ENCODE results near the gene LMAN1L.

The LMAN1L gene

DNA sequence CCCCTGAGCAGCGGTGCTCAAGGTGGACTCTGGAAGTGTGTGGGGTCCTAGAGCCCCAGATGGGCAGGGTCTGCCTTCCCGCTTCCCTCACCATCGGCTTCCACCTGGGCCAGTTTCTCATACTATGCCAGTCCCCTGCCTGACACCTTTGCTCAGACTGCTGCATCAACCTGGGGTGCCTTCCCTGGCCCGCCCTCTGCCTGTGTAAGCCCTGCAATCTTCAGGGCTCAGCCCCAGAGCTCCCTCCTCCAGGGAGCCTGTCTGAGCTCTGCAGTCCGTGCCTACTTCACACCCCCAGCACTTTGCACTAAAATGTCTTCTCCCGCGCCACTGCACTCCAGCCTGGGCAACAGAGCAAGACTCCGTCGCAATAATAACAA lies 17.7 kb upstream of the LMAN1L start:
- H3K9ac ChIP-seq (ENCODE audit: low read length): peak overlapping the region; percentile 7; the same call in 1 of the 2 replicates
- H3K4me2 ChIP-seq (ENCODE audit: low read length): peak overlapping the region; percentile 30
- H3K4me1 ChIP-seq (ENCODE audit: low read length): peaks cover 98% of the 10 kb centered on the region
- H3K9me3 ChIP-seq (ENCODE audit: insufficient read depth, low read length): no peaks in the 10 kb centered on the region
- peak overlapping the region; percentile 97 for H3K27ac ChIP-seq (ENCODE audit: low read length)
- peaks cover 88% of the 10 kb centered on the region for H4K20me1 ChIP-seq (ENCODE audit: insufficient read depth, low read length)
- H3K36me3 ChIP-seq (replicated peaks; ENCODE audit: low read depth, low read length): peaks cover 78% of the 10 kb centered on the region
- TF ChIP-seq, protein P1, sequence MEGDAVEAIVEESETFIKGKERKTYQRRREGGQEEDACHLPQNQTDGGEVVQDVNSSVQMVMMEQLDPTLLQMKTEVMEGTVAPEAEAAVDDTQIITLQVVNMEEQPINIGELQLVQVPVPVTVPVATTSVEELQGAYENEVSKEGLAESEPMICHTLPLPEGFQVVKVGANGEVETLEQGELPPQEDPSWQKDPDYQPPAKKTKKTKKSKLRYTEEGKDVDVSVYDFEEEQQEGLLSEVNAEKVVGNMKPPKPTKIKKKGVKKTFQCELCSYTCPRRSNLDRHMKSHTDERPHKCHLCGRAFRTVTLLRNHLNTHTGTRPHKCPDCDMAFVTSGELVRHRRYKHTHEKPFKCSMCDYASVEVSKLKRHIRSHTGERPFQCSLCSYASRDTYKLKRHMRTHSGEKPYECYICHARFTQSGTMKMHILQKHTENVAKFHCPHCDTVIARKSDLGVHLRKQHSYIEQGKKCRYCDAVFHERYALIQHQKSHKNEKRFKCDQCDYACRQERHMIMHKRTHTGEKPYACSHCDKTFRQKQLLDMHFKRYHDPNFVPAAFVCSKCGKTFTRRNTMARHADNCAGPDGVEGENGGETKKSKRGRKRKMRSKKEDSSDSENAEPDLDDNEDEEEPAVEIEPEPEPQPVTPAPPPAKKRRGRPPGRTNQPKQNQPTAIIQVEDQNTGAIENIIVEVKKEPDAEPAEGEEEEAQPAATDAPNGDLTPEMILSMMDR (IDR thresholded peaks at IDR 0.05; ENCODE audit: low read depth, low read length): no peak
- no peak for TF ChIP-seq EZH2phosphoT487 (IDR thresholded peaks at IDR 0.05; ENCODE audit: low read depth)
- no peak overlapping the region for H3K4me3 ChIP-seq (ENCODE audit: low read length)
- peaks cover 100% of the 10 kb centered on the region for H3K79me2 ChIP-seq (ENCODE audit: low read length)
- H3K27me3 ChIP-seq (ENCODE audit: low read depth, low read length): no peaks in the 10 kb centered on the region
- H2AFZ ChIP-seq (ENCODE audit: low read depth, low read length): no peak overlapping the region

DNA sequence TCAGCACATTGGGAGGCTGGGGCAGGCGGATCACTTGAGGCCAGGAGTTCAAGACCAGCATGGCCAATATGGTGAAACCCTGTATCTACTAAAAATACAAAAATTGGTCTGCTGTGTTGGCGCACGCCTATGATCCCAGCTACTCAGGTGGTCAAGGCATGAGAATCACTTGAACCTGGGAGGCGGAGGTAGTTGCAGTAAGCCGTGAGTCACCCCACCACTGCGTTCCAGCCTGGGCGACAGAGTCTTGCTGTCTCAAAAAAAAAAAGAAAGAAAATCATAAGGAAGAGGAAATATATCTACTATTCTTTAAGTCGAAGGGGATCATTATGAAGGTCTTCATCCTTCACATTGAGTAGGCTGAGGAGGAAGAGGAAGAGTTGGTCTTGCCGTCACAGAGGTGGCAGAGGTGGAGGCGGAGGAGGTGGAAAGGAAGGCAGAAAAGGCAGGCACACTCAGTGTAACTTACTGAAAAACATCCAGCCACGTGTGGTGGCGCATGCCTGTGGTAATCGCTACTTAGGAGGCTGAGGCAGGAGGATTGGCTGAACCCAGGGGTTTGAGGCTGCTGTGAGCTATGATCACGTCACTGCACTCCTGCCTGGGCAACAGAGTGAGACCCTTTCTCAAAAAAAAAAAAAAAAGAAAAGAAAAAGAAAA lies 16.5 kb upstream of the LMAN1L start:
- Histone ChIP-seq H3K79me2 (ENCODE audit: low read length) (peaks cover 100% of the 10 kb centered on the region), H3K9ac (ENCODE audit: low read length) (no peak overlapping the region), H4K20me1 (ENCODE audit: insufficient read depth, low read length) (peaks cover 95% of the 10 kb centered on the region), H2AFZ (ENCODE audit: low read depth, low read length) (no peak overlapping the region), H3K4me3 (ENCODE audit: low read length) (no peak overlapping the region), H3K27ac (ENCODE audit: low read length) (peak overlapping the region; percentile 72; the same call in 1 of the 2 replicates), H3K4me2 (ENCODE audit: low read length) (peak overlapping the region; percentile 61), H3K36me3 (replicated peaks; ENCODE audit: low read depth, low read length) (peaks cover 80% of the 10 kb centered on the region), H3K4me1 (ENCODE audit: low read length) (peaks cover 96% of the 10 kb centered on the region), H3K27me3 (ENCODE audit: low read depth, low read length) (no peaks in the 10 kb centered on the region), H3K9me3 (ENCODE audit: insufficient read depth, low read length) (no peaks in the 10 kb centered on the region)
- no peak for TF ChIP-seq EZH2phosphoT487 (IDR thresholded peaks at IDR 0.05; ENCODE audit: low read depth)
- TF ChIP-seq, protein P1 (IDR thresholded peaks at IDR 0.05; ENCODE audit: low read depth, low read length): no peak

DNA sequence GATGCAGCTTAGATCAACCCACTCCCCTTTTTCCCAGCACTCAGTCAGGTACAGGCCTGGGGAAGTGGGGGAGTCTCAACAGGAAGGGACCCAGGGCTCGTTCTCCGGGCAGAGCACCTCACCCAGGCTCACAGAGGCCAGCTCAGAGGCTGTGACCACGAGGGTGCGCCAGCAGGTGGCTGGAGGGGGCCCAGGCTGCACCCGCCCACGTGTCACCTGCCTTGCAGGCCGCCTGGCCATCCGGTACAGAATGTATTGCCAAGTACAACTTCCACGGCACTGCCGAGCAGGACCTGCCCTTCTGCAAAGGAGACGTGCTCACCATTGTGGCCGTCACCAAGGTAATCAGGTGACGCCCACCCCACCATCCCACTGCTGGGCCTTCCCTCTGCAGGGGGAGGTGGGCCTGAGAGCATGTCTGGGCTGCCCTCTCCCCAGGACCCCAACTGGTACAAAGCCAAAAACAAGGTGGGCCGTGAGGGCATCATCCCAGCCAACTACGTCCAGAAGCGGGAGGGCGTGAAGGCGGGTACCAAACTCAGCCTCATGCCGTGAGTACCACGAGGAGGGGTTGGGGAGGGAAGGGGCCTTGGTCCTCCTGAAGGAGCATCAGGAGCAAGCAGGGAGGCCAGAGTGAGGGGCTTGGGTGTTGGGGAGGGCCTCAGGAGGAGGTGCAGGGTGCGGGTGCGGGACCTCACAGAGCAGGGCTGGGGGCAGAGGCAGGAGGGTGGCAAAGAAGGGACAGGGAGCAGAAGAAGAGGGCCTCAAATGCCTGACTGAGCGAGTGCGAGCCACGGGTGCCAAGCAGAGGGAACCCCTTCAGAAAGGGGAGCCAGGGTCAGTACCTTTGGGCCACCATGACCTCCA lies 14.0 kb upstream of the LMAN1L start:
- H2AFZ ChIP-seq (ENCODE audit: low read depth, low read length): no peak overlapping the region
- no peak for TF ChIP-seq EZH2phosphoT487 (IDR thresholded peaks at IDR 0.05; ENCODE audit: low read depth)
- TF ChIP-seq, protein P1 (IDR thresholded peaks at IDR 0.05; ENCODE audit: low read depth, low read length): peak; percentile 36
- peak overlapping the region; percentile 72 for H3K27ac ChIP-seq (ENCODE audit: low read length)
- H3K9me3 ChIP-seq (ENCODE audit: insufficient read depth, low read length): no peaks in the 10 kb centered on the region
- peaks cover 71% of the 10 kb centered on the region for H3K4me1 ChIP-seq (ENCODE audit: low read length)
- H3K79me2 ChIP-seq (ENCODE audit: low read length): peaks cover 83% of the 10 kb centered on the region
- H3K4me2 ChIP-seq (ENCODE audit: low read length): peak overlapping the region; percentile 61
- H3K27me3 ChIP-seq (ENCODE audit: low read depth, low read length): no peaks in the 10 kb centered on the region
- H3K36me3 ChIP-seq (replicated peaks; ENCODE audit: low read depth, low read length): peaks cover 82% of the 10 kb centered on the region
- H3K9ac ChIP-seq (ENCODE audit: low read length): peak overlapping the region; percentile 34
- peak overlapping the region; percentile 5; the same call in 1 of the 2 replicates for H3K4me3 ChIP-seq (ENCODE audit: low read length)
- peaks cover 95% of the 10 kb centered on the region for H4K20me1 ChIP-seq (ENCODE audit: insufficient read depth, low read length)

DNA sequence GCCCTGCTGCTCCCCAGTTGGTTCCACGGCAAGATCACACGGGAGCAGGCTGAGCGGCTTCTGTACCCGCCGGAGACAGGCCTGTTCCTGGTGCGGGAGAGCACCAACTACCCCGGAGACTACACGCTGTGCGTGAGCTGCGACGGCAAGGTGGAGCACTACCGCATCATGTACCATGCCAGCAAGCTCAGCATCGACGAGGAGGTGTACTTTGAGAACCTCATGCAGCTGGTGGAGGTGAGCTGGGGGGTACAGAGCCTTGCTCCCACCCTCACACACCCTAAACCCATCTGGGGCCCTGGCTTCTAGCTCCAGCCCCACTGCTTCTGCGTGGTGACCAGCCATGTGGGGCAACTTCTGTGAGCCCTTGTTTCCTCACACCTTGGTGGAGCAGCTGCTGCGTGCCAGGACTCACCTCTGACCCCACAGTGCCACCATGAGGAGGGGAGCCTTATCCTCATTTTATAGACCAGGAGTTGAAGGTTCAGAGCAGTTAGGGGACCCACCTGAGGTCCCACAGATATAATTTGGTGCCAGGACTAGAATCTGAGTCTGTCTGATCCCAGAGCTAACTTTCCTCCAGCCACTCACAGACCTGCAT lies 13.3 kb upstream of the LMAN1L start:
- Histone ChIP-seq H3K9ac (ENCODE audit: low read length) (peak overlapping the region; percentile 34; the same call in 1 of the 2 replicates), H3K9me3 (ENCODE audit: insufficient read depth, low read length) (no peaks in the 10 kb centered on the region)

More for the DNA sequence above, 13.3 kb upstream of the LMAN1L start:
- Histone ChIP-seq H3K36me3 (replicated peaks; ENCODE audit: low read depth, low read length) (peaks cover 87% of the 10 kb centered on the region), H2AFZ (ENCODE audit: low read depth, low read length) (no peak overlapping the region), H4K20me1 (ENCODE audit: insufficient read depth, low read length) (peaks cover 96% of the 10 kb centered on the region), H3K27me3 (ENCODE audit: low read depth, low read length) (no peaks in the 10 kb centered on the region), H3K4me3 (ENCODE audit: low read length) (no peak overlapping the region), H3K4me2 (ENCODE audit: low read length) (peak overlapping the region; percentile 61), H3K79me2 (ENCODE audit: low read length) (peaks cover 75% of the 10 kb centered on the region), H3K27ac (ENCODE audit: low read length) (peak overlapping the region; percentile 72), H3K4me1 (ENCODE audit: low read length) (peaks cover 64% of the 10 kb centered on the region)
- no peak for TF ChIP-seq EZH2phosphoT487 (IDR thresholded peaks at IDR 0.05; ENCODE audit: low read depth)
- TF ChIP-seq, protein P1 (IDR thresholded peaks at IDR 0.05; ENCODE audit: low read depth, low read length): peak; percentile 45

Data from OCI-LY3 (cell line).